Measurements from ENCODE around the gene RTN4RL1.

- no peak for TF ChIP-seq EP300 (IDR thresholded peaks at IDR 0.05)
- no peak for TF ChIP-seq CTCF (IDR thresholded peaks at IDR 0.05)
- TF ChIP-seq POLR2A (IDR thresholded peaks at IDR 0.05) = no peak
Measured at GRCh38 chr17:1933875-1934715, 91.0 kb downstream of the RTN4RL1 start.
